HG03571 (cell line): ENCODE results near the gene CTBP2.
"Not testable (repeated sequence)": the region's sequence is repeated elsewhere in the genome, so short reads cannot be mapped to it uniquely, and the experiment has no call there.

Source experiments
- ATAC-seq: cut with Tn5 transposase; IDR thresholded peaks from one replicate; pipeline ENCODE4 v1.9.1; 2021; ENCODE audit not compliant: unreplicated experiment

CTBP2 gene

DNA sequence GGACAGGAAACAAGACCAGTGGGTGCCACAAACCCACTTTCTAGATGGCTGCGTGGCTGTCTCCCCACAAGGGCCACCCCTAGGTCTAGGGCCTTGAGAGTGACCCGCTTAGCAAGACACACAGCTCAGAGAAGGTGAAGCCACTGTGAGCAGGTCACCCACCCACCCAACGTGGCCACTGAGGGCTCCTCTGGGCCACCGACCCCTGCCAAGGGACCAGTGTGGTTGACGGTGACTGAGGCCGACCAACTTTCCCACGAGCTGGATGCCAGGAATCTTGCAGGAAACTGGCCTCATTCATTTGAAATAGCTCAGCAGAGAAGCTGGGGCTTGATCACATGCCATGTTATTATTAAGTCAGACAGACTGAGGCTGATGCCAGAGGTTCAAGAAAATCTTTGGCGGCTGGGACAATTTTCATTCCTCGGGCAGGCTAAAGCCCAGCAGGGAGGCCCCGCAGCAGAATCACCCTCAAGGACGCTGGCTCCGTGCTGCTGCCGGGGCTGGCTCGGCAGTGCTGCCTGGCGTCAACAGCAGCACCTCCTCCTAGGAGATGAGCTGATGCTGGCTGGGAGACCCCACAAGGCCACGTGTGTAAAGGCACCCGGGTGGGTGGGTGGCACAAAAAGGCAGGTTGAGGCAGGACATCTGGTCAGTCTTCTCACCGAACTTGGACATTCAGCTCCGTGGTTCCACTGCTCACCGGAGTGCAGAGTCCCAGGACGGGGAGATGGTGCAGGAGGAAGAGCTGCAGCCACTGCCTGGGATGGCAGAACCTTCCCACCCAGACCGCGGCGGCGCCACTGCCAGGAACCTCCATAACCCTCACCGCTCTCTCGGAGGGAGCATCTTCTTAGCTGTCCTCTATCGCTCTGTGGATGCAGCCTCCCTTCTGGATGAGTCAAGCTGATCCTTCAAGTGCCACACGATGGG lies 160.7 kb downstream of the CTBP2 start:
- ATAC-seq, result no peak

DNA sequence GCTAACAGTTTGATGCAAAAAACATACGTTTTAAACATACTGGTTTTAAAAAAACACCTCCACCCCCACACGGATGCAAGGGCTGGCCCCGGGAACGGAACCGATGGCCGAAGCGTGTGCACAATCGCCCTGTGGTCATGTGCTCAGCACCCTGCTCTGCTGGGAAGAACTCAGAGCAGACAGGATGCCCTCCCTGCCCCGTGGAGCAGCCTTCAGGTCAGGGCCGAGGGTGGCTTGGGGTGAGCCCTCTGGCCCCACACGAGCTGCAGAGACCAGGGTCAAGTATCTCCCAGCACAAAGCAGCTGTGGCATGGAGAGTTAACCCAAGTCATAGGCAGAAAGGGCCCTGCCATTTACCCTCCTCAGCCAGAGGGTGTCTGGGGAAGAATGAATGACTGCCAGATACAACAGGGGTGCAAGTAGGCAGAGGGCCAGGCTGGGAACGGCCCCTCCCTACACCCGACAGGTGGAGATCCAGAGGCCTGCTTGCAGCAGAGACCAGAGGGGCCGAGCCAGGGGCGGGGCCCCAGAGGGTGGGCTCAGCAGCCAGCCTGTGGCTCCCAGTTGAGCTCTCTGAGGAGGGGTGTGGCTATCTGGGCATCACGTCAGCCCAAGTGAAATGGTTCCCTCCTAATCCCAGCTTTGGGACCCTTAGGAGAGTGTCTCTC lies 161.6 kb downstream of the CTBP2 start:
- no peak for ATAC-seq

DNA sequence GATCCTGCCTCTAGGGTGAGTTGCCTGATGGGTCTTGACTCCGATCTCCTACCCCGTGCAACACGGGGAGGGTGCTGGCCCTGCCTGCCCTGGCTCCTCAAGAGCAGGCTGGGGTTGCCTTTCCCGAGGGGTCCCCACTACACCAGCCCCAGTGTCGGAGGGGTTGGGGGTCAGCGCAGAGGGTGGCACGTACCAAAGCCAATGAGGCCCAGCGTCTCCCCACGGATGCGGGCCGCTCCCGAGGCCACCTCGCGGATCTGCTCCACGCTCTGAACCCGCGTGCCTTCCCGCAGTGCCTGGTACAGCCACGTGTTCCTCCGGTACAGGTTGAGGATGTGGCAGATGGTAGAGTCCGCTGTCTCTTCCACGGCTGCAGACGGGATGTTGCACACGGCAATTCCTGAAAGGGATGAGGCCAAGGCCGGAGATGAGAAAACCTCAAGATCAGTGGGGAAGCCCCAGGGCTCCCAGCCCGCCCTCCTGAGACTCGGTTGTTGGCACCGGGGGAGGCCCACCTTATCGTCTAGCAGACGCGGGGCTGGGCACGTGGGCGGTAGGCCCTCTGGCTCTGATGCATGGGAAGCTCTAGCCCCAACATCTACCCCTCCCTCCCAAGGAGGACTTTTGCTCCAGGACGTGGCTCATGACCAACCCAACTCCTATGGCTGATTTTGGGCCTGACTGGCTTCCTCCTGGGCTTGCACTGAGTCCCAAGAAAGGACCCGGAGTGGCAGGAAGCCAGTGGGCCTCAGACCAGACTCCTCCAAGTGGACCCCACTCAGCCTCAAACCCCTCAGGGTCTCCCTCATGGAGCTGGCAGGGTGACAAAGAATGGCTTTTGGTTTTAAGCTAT lies 162.4 kb downstream of the CTBP2 start:
- no peak for ATAC-seq

DNA sequence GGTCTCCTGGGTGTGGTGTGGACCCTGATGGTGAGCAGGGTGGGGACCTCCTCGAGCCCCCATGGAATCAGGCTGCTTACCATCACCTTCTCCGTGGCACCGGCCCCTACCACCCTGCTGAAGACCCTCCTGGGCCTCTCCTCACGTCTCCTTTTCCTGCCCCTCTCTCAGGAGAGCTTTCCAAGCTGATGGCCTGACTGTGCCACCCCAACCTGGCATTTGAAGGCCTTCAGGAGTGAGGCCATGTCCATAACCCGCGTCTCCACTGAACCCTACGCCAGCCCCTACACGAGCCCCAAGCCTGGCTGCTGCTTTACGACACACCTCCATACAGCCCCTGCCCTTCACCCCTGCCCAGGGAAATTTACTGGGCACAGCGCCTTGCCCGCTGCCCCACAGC lies 163.1 kb downstream of the CTBP2 start:
- no peak for ATAC-seq

DNA sequence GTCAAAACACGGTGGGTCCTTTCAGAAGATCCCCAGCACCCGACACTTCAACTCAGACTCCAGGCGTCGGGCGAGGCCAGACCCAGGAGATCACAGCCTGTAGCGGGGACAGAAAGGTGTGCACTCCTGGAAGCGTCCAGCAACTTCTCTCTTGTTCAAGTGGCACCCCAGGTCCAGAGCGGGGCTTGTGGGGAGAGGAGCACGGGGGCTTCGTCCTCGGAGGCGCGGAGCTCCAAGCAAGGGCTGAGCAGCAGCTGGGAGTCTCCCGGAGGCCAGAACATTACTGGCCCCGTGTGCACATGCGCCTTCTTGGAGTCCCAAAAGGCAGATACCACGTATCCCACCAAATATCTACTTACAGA lies 163.5 kb downstream of the CTBP2 start:
- ATAC-seq, result no peak

DNA sequence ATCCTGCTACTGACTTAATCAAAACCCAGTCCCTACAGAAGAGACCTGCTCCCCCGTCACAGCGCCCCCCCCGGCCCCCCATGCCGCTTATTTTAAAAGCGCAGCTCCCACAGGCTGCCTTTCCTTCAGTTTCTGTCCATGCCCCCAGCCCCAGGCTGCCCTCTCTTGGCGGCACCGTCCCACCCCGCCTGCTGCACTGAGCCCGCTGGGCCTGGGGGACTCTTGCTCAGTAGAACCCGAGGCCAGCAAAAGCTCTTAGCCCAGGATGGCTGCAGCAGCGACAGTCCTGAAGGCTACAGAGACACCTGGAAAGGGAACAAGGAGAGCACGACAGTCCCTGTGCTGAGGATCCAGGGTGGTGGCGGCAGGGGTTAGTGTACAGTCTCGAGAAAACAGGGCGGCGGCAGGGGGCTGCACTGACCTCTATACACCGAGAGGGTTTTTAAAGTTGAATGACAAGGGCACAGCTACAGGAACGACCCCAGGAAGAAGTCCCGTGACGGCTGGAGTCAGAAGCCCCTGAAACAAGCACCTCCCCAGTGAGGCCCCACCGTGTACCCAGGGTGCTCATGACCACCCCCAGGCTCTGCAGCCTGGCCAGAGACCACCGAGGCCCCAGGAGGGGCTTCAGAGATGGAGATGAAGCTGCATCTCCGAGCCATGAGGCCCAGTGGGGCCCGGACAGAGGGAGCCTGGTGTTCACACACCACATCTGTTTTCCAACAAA lies 164.1 kb downstream of the CTBP2 start:
- ATAC-seq, result no peak

DNA sequence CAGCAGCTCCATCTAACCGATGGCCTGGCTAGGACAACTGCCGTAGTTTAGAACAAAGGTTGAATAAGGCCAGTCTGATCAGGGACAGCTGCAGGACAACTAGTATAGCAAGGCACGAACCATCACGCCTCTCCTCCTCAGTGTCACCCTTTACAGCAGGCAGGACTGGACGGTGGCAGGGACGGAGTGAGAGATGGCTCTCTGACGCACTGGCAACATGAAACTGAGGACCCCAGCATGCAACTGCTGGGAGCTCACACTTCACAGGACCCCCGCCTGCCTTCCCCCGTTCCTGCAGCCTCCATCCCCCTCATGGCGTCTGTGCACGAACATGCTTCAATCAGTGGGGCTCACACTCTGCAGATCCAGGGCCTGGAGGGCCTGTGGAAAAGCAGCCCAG lies 164.8 kb downstream of the CTBP2 start:
- no peak for ATAC-seq

DNA sequence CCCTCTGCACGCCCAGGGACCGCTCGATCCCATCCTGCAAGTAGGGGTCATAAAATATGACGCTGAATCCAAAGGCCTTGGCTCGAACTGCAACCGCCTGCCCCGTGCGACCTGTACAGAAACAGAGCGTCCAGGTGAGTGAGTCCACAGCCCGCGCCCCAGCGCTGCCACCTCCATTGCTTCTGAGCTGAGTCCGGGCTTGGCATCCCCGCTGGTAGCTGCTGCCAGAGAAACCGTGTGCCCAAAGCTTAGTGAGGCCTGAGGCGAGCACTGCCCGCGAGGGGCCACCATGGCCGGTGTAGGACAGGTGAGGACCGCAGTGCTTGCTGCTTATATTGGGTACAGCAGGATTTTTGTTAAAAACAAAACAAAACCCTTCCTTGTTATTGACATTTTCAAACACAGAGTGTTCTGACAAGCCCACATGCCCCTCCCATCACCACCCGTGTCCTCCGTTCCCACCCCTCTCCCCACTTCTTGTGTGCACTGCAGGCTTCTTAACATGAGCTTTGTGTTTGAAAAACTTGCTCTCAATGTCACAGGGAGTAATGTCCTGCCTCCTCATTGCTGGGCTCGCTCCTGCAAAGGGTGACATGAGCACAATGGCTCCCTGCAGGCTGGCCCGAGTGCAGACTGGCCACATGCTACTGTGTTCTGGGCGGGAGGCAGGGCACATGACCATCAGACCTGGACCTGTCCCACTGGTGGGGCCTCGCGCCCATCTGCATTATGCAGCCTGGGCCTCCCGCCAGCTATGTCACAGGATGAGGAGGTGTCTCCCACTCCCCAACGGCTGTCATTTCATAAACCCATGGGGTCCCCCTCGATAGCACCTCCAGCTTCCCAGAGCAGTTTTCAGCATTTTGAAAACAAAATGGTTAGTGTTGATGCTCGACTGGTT lies 165.5 kb downstream of the CTBP2 start:
- no peak for ATAC-seq

DNA sequence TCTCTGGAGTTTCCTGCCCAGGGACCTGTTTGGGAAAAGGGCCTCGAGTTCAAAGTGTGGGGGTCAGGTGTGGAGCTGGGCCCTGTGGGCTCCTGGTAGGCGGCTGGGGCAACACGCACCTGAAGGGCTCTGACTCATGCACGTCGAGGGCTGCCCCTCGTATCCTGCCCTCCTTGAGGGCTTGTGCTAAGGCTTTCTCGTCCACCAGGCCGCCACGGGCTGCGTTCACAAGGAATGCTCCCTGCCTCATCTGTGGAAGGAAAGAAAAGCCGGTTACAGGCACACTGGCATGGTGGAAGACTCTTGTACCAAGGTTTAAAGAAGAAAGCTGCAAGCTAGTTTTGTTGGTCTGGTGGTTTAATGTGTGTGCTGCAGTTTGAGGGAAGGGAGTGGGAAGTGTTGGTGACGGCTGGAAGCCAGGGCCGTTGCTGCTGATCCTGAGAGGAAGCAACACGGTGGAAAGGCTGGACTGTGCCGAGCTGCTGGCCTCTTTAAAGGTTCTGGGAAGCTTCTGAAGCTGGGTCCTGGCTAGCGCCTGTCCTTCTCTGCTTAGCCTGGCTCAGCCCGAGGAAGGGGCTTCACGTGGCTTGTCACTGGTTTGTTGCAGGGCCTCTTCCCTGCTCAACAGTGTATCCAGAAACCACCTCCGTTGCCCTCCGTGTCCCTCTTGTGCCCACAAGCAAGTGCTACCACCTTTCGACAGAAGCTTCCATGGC lies 166.5 kb downstream of the CTBP2 start:
- no peak for ATAC-seq

DNA sequence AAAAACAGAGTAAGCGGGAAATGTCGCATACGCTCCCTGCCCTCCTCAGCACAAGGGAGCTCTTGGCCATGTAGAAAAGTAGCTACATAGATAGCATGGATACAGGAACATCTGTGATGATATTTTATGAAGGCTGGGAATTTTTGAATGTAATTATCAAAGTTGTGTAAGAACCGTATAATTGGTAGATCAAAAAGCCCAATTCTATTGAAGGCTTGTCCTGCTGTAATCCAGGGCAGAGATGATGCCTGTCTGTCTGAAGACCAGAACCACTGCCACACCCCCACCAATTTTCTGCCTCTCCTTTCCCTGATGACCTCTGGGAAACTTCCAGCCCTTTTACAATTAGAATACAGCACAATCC lies 167.0 kb downstream of the CTBP2 start:
- ATAC-seq, result no peak

DNA sequence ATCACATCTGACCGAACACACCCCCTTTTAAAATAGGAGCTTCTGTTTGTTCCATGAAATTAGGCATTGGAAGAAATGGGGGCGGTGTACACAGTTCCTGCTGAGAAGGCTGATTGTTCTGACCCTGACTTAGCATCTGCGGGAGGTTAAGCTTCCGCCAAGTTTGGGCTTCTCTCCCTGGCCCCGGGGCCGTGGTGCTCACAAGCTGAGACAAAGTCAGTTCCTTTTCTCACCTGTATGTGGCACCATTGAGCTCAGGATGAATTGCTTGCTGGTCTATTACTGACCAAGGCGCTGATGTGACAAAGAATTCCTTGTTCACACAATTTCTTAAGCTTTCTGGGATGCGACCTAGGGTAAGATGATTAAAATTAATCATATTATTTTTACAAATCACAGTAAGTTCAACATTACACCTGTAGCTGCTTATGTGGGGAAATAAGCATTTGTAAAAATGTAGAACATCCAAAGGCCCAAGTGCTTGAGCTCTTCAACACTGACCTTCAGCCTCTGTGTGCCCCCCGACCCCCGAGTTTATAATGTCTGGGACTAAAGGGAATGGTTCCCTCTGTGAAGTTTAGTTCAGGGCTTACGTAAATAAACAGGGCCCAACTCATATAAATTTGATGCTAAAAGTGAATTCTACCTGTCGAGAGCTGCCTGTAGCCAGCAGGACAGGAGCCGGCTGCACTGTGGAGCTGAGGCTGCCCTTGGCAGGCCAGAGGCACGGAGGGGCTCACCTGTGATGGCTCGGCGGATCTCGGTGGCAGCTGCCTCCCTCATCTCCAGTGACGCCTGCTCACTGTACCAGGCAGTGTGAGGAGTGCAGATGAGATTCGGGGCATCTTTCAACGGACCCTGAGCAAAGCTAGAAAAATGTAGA lies 167.7 kb downstream of the CTBP2 start:
- ATAC-seq, result no peak

DNA sequence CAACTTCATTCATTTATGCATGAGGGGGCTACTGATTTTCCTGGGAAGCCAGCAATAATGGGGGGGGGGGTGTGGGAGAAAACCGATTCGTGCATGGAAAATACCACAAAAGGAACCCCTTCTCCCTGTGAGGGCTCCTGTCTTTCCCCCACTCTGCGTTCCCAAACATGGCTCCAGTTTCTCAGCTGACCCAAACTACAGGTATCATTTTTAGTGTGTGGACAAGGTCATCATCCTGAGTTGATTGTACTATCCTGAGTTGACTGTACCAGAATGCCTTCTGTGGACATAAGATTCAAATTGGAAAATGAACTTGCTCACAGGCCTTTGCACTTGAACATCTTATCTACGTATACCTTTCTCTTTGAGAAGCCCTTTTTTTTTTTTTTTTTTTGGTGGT lies 168.5 kb downstream of the CTBP2 start:
- ATAC-seq, result no peak

DNA sequence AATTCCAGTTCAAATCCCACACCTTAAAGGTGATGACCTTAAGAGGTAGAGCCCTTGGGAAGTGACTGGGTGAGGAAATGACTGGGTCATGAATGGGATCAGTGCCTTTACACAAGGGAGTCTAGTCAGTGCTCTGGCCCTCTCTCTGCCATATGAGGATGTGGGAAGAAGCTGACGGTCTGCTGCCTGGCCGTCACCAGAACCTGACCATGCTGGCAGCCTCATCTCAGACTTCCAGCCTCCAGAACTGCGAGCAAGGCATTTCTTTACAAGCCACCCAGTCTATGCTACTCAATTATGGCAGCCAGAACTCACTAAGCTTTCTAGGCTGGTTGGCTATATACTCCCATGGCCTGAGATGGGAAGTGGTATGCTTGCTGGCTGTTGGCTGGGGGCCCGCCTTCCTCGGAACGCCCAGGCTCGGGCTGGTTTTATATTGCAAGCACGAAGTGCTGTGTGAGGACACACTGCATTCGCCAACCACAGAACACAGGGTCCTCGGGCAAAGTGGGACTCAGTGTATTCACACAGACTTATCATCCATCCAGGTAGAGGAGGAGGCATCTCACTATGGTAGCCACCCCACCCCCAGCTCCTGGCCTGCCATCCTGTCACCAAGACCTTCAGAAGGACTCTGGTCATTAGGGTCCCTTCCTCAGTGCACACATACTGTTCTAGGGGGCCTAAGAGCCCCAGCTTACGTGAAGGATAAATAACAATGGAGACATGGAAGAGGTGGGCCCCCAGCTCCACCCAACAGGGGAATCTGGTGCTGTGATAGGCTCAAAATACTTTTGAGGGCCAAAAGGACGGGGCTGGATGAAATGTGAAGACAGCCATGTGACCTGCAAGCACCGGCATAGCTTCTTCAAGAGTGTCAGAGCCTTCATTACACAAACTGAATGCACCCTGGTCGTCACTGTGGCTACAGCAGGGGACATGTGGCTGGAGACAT lies 169.4 kb downstream of the CTBP2 start:
- no peak for ATAC-seq

DNA sequence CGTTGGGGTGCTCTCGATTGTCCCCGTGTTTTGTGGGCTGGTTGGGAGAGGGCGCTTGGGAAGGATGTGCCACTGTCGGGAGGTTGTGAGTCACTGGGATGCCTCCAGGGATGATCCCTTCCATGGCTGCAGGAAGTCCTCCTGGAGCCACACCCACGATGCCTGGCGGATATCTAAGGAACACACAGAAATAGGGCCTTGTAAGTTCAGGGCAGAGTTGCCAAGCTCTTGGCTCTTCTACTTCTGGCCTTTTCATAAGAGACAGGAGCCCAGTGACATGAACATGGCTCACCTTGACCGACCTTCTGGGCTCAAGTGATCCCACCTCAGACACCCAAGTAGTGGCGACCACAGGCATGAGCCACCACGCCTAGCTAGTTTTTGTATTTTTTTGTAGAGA lies 170.8 kb downstream of the CTBP2 start:
- no peak for ATAC-seq

DNA sequence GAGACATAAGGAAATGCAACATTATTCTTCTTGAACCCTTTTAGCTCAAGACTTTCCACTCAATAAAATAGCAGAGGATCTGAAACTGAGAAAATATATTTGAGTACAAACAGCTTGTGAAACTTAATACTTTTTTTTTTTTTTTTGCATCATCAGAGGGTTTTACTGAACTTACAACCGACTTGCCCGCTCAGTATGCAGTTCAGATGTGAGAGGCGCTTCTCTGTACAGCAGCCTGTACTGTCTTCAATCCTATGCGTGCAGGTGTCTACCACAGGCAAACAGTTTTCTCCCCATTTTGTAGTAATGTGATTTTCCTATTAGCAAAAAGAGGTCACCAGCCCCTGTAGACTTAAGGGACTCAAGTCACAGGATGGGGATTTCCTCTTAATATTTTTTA lies 171.6 kb downstream of the CTBP2 start:
- ATAC-seq, result not testable (repeated sequence)

DNA sequence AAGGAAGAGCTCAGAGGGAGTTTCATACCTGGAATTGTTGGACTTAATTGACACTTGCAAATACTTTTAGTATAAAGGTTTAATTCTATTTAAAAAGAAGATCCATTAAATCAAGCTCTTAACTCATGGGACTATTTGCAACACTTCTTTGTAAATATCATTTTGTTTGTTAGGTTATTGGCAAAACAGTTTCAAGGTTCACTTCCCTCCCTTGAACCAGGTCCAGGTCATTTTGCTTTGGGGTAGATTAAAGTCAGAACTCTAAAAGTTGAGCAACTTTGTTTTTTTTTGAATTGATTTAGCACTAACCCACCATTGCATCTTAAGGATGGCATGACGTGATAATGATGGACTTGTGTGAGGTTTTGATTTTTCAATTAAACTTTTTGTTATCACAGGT lies 172.6 kb downstream of the CTBP2 start:
- ATAC-seq, result no peak

DNA sequence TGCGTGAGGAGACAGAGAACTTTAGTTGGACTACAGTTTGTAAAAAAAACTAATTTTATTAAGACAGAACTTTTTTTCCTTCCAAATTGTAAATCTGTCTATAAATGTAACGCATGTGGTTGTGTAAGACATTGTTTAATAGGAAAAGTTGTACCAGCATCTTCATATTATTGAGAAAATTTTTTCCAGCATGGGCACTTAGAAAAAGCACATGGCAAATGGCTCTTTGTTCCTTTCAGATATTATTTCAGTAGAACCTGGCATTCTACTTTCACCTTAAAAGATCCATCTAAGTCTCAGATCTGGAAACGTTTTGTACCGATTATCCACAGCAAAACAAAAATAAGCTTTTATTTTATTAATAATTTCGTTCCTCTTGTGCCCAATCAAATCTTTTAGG lies 175.2 kb downstream of the CTBP2 start:
- no peak for ATAC-seq
